Fibroblast of lung (primary cell): Measurements from ENCODE around the gene NOC4L. TPM values are rescaled to one million over a fixed set of nuclear protein-coding genes. Genes with fewer than 3 reads are reported as not detected.

ENCODE experiments used
- DNase-seq, 2 donors: peaks; one replicate each; pipeline versions ENCODE4 v3.0.0 to v3.0.0-alpha.2; 2010; ENCODE audit warnings: low read depth in 2 of 2
- H2AFZ ChIP-seq: 2 replicates; pipeline ENCODE4 v1.5.1; 2012; ENCODE audit warnings: low read length, control low read depth, inconsistent platforms
- H3K27ac ChIP-seq: 2 replicates; pipeline ENCODE4 v1.5.1; 2011; ENCODE audit warnings: low read length, control low read depth; ENCODE audit not compliant: insufficient read depth
- H3K27me3 ChIP-seq: 2 replicates; pipeline ENCODE4 v1.5.1; 2011; ENCODE audit warnings: mild to moderate bottlenecking, low read length; ENCODE audit not compliant: control insufficient read depth, insufficient read depth
- H3K36me3 ChIP-seq: 2 replicates; pipeline ENCODE4 v1.5.1; 2011; ENCODE audit warnings: low read length; ENCODE audit not compliant: control insufficient read depth, insufficient read depth
- H3K4me1 ChIP-seq: 2 replicates; pipeline ENCODE4 v1.5.1; 2011; ENCODE audit warnings: low read length; ENCODE audit not compliant: control insufficient read depth, insufficient read depth; ENCODE audit errors: extremely low read depth
- H3K4me2 ChIP-seq: 2 replicates; pipeline ENCODE4 v1.5.1; 2011; ENCODE audit warnings: low read length, control low read depth; ENCODE audit not compliant: insufficient read depth; ENCODE audit errors: extremely low read depth
- H3K4me3 ChIP-seq, 4 experiments: fragments of 200-600 bp in 1 of 4; sonication (generic) in 1 of 4; replicated peaks in 1 of 4; 2 replicates each; pipeline ENCODE4 v1.5.1; 2011 to 2016; ENCODE audit warnings: low read length in 4 of 4, low read depth in 3 of 4, mild to moderate bottlenecking in 3 of 4, control low read depth in 2 of 4, inconsistent platforms in 1 of 4, mixed read lengths in 1 of 4; ENCODE audit not compliant: insufficient read depth in 1 of 4; ENCODE audit errors: control extremely low read depth in 1 of 4
- H3K79me2 ChIP-seq: 2 replicates; pipeline ENCODE4 v1.5.1; 2012; ENCODE audit warnings: mild to moderate bottlenecking, low read length, inconsistent platforms; ENCODE audit not compliant: control insufficient read depth, insufficient read depth
- H3K9ac ChIP-seq: 2 replicates; pipeline ENCODE4 v1.5.1; 2011; ENCODE audit warnings: mild to moderate bottlenecking, low read length, control low read depth; ENCODE audit not compliant: insufficient read depth
- H3K9me3 ChIP-seq: 2 replicates; pipeline ENCODE4 v1.5.1; 2012; ENCODE audit warnings: low read depth, low read length; ENCODE audit not compliant: control insufficient read depth, insufficient read depth
- H4K20me1 ChIP-seq: 2 replicates; pipeline ENCODE4 v1.5.1; 2011; ENCODE audit warnings: low read length; ENCODE audit not compliant: control insufficient read depth, insufficient read depth; ENCODE audit errors: extremely low read depth
- CTCF ChIP-seq, 2 donors: IDR thresholded peaks in 1 of 2; conservative IDR thresholded peaks in 1 of 2; 1 replicate in 1 of 2; 2 replicates in 1 of 2; pipeline ENCODE4 v1.5.1; 2011 to 2012; ENCODE audit warnings: low read length in 2 of 2, control low read depth in 1 of 2, inconsistent platforms in 1 of 2, low read depth in 1 of 2, mild to moderate bottlenecking in 1 of 2
- EZH2 ChIP-seq: IDR thresholded peaks from 2 replicates; pipeline ENCODE4 v1.5.1; 2012; ENCODE audit warnings: low read length, control low read depth, mild to moderate bottlenecking; ENCODE audit errors: missing control alignments
- polyA plus RNA-seq, 2 donors: library from polyadenylated mRNA; depleted of rRNA in 1 of 2; stranded (reverse) in 1 of 2; unstranded in 1 of 2; fragments of >200 nt; gene quantifications; 2 replicates each; pipeline ENCODE4 v1.2.1, GENCODE V29; 2011 to 2012; ENCODE audit warnings: missing spikeins in 1 of 2
- total RNA-seq: library from RNA; depleted of rRNA; stranded (reverse); fragments of >200 nt; gene quantifications from 2 replicates; pipeline ENCODE4 v1.2.1, GENCODE V29; 2014

Gene NOC4L
- total and polyA plus RNA-seq, 2 donors (not counting 1 experiment from before 2014, with no cell fraction given): 3.0 to 6.8 TPM

DNA sequence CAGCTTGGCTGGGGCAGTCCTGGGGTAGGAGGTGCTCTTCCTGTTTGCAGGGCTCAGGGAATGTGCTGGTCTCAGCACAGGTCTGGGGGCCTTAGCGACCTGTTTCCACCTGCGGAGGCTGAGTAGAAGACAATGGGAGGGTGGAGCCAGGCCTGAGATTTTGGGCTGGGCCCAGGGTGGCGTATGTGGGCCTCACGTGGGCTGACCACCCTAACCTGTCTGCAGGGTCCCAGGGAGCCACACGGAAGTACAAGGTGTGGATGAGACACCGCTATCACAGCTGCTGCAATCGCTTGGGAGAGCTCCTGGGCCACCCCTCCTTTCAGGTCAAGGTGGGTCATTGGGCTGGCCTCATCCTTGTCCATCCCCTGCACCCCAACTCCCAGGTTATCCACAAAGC lies 1.1 kb downstream of the NOC4L start:
- H3K4me1 ChIP-seq: peaks cover 4% of the 10 kb centered on the region
- H3K4me3 ChIP-seq: peak overlapping the region; percentile 59 to 85 (median 82)
- H3K9ac ChIP-seq: peak overlapping the region; percentile 90
- no peak for TF ChIP-seq EZH2
- no peak for TF ChIP-seq CTCF (conservative IDR thresholded peaks at IDR 0.05 in 1 of 2, IDR thresholded peaks at IDR 0.05 in 1 of 2; ENCODE audit: low read depth in 1 of 2, low read length in 2 of 2)
- no peaks in the 10 kb centered on the region for H3K9me3 ChIP-seq
- no peaks in the 10 kb centered on the region for H4K20me1 ChIP-seq
- peak overlapping the region; percentile 80 for H3K4me2 ChIP-seq
- no peak for DNase-seq
- peak overlapping the region; percentile 87 for H3K27ac ChIP-seq
- H2AFZ ChIP-seq: no peak overlapping the region
- no peaks in the 10 kb centered on the region for H3K27me3 ChIP-seq
- H3K79me2 ChIP-seq: peaks cover 28% of the 10 kb centered on the region
- H3K36me3 ChIP-seq: peaks cover 14% of the 10 kb centered on the region

GRCh38 chr12:132146098-132146497 lies 1.8 kb downstream of the NOC4L start:
- no peak overlapping the region for H3K9ac ChIP-seq
- peaks cover 6% of the 10 kb centered on the region for H3K36me3 ChIP-seq
- no peak overlapping the region for H3K27ac ChIP-seq
- peaks cover 28% of the 10 kb centered on the region for H3K79me2 ChIP-seq
- no peak overlapping the region for H2AFZ ChIP-seq
- no peaks in the 10 kb centered on the region for H3K9me3 ChIP-seq
- H4K20me1 ChIP-seq: no peaks in the 10 kb centered on the region
- peaks cover 4% of the 10 kb centered on the region for H3K4me1 ChIP-seq
- TF ChIP-seq EZH2 (no peak), CTCF (conservative IDR thresholded peaks at IDR 0.05 in 1 of 2, IDR thresholded peaks at IDR 0.05 in 1 of 2; ENCODE audit: low read depth in 1 of 2, low read length in 2 of 2) (no peak)
- no peak for DNase-seq
- no peak overlapping the region for H3K4me2 ChIP-seq
- H3K4me3 ChIP-seq: no peak overlapping the region
- H3K27me3 ChIP-seq: no peaks in the 10 kb centered on the region

GRCh38 chr12:132146772-132147422 lies 2.6 kb downstream of the NOC4L start:
- Histone ChIP-seq H3K9ac (no peak overlapping the region), H3K27ac (no peak overlapping the region), H3K79me2 (peaks cover 28% of the 10 kb centered on the region), H3K9me3 (no peaks in the 10 kb centered on the region), H3K36me3 (peaks cover 7% of the 10 kb centered on the region), H3K4me1 (peaks cover 4% of the 10 kb centered on the region), H4K20me1 (no peaks in the 10 kb centered on the region), H3K27me3 (no peaks in the 10 kb centered on the region), H3K4me2 (no peak overlapping the region), H3K4me3 (no peak overlapping the region), H2AFZ (no peak overlapping the region)
- TF ChIP-seq EZH2 (no peak), CTCF (conservative IDR thresholded peaks at IDR 0.05 in 1 of 2, IDR thresholded peaks at IDR 0.05 in 1 of 2; ENCODE audit: low read depth in 1 of 2, low read length in 2 of 2) (no peak)
- no peak for DNase-seq
